GM12878 (cell line): ENCODE measurements around the gene PTPRD. TPM values are rescaled to one million over a fixed set of nuclear protein-coding genes. Genes with fewer than 3 reads are reported as not detected.
A peak's percentile ranks its signal among the peaks of the same experiment; 100 is the strongest.

ENCODE experiments used
- ATAC-seq: fragments of 200-7000 bp; cut with Tn5 transposase; 3 replicates; pipeline ENCODE4 v1.9.1; 2020; ENCODE audit warnings: mild to moderate bottlenecking, moderate library complexity
- BruUV-seq: library from RNA; stranded (reverse); fragments of 400-500 nt; replicated peaks from 2 replicates; lab custom pipeline; 2021; lab: Mats Ljungman, UMichigan
- CTCF ChIA-PET: fragments of 300-600 bp; sonication (Branson Sonifier 250); formaldehyde crosslinking; extraction: SDS; loops from one replicate; lab custom pipeline; 2021; ENCODE audit warnings: inconsistent platforms; lab: Yijun Ruan, JAX
- POLR2A ChIA-PET: fragments of 350-600 bp; formaldehyde crosslinking; extraction: SDS; loops from one replicate; lab custom pipeline; 2021; ENCODE audit warnings: inconsistent platforms; lab: Charles Lee
- RAD21 ChIA-PET: fragments of 300-600 bp; sonication (Branson Sonifier 250); formaldehyde crosslinking; loops from one replicate; lab custom pipeline; 2023; ENCODE audit warnings: antibody characterized with exemption; ENCODE audit not compliant: unreplicated experiment; lab: Charles Lee
- SMC1A ChIA-PET: fragments of 300-600 bp; sonication (Branson Sonifier 250); formaldehyde crosslinking; loops from one replicate; lab custom pipeline; 2023; ENCODE audit not compliant: unreplicated experiment, uncharacterized antibody; lab: Charles Lee
- DNase-seq: peaks from one replicate; pipeline ENCODE4 v3.0.0-alpha.2; 2011; ENCODE audit warnings: low read depth, low spot score
- FAIRE-seq: peaks from 3 replicates; lab custom pipeline; 2011; peaks lifted over from hg19 to GRCh38; lab: Jason Lieb, UNC
- H2AFZ ChIP-seq: 2 replicates; pipeline ENCODE4 v1.6.0; 2011; ENCODE audit warnings: low read depth, low read length, control low read depth; ENCODE audit not compliant: control insufficient read depth
- H3K27ac ChIP-seq: 2 replicates; pipeline ENCODE4 v1.5.1; 2011; ENCODE audit warnings: control low read depth; ENCODE audit not compliant: control insufficient read depth, insufficient read depth
- H3K27me3 ChIP-seq, 2 experiments: replicated peaks in 1 of 2; 2 replicates each; pipeline versions ENCODE4 v1.6.0 to v1.6.1; 2011; ENCODE audit warnings: low read length in 1 of 2; ENCODE audit not compliant: control insufficient read depth in 2 of 2, insufficient read depth in 2 of 2
- H3K36me3 ChIP-seq, 2 experiments: 2 replicates each; pipeline ENCODE4 v1.5.1; 2011; ENCODE audit warnings: low read length in 1 of 2; ENCODE audit not compliant: control insufficient read depth in 2 of 2, insufficient read depth in 2 of 2
- H3K4me1 ChIP-seq: 2 replicates; pipeline ENCODE4 v1.6.1; 2011; ENCODE audit warnings: mild to moderate bottlenecking, low read length, moderate library complexity, mixed read lengths; ENCODE audit not compliant: control insufficient read depth, insufficient read depth
- H3K4me2 ChIP-seq: 2 replicates; pipeline ENCODE4 v1.6.0; 2011; ENCODE audit warnings: control low read depth; ENCODE audit not compliant: control insufficient read depth, insufficient read depth
- H3K4me3 ChIP-seq: fragments of 200-600 bp; sonication (generic); 2 replicates; pipeline ENCODE4 v1.5.1; 2016
- H3K79me2 ChIP-seq: 2 replicates; pipeline ENCODE4 v1.6.0; 2011; ENCODE audit warnings: low read length; ENCODE audit not compliant: control insufficient read depth, insufficient read depth
- H3K9ac ChIP-seq: 2 replicates; pipeline ENCODE4 v1.8.0; 2011; ENCODE audit warnings: low read length, control low read depth, mixed read lengths; ENCODE audit not compliant: control insufficient read depth, insufficient read depth
- H3K9me3 ChIP-seq: replicated peaks from 3 replicates; pipeline ENCODE4 v1.5.1; 2011; ENCODE audit warnings: mild to moderate bottlenecking, low read length; ENCODE audit not compliant: control insufficient read depth, insufficient read depth
- H4K20me1 ChIP-seq: 2 replicates; pipeline ENCODE4 v1.6.0; 2011; ENCODE audit not compliant: control insufficient read depth, insufficient read depth
- CHD2 ChIP-seq: IDR thresholded peaks from 2 replicates; pipeline ENCODE4 v1.6.1; 2011; ENCODE audit warnings: low read depth, low read length, improper control_type of control experiment, borderline replicate concordance
- CREM ChIP-seq: IDR thresholded peaks from 2 replicates; pipeline ENCODE4 v1.6.1; 2014; ENCODE audit warnings: antibody characterized with exemption, low read depth
- EZH2 ChIP-seq: IDR thresholded peaks from 2 replicates; pipeline ENCODE4 v1.6.1; 2012; ENCODE audit warnings: low read depth, mild to moderate bottlenecking, control low read depth, inconsistent platforms, low read length, borderline replicate concordance; ENCODE audit not compliant: control insufficient read depth
- GABPA ChIP-seq: IDR thresholded peaks from 2 replicates; pipeline ENCODE4 v1.6.1; 2014; ENCODE audit warnings: antibody characterized with exemption, low read depth, mild to moderate bottlenecking, inconsistent platforms
- IRF4 ChIP-seq: IDR thresholded peaks from 2 replicates; pipeline ENCODE4 v1.6.1; 2011; ENCODE audit warnings: low read depth, low read length
- JUND ChIP-seq: IDR thresholded peaks from 2 replicates; pipeline ENCODE4 v1.6.1; 2012; ENCODE audit warnings: low read depth, mild to moderate bottlenecking, low read length, improper control_type of control experiment, moderate library complexity
- KDM1A ChIP-seq: fragments of 200-600 bp; sonication (generic); IDR thresholded peaks from 2 replicates; pipeline ENCODE4 v1.6.1; 2016; ENCODE audit warnings: borderline replicate concordance
- NR2C1 ChIP-seq: fragments of 450-650 bp; IDR thresholded peaks from 2 replicates; pipeline ENCODE4 v1.6.1; 2017; ENCODE audit warnings: antibody characterized with exemption, mild to moderate bottlenecking, moderate library complexity
- REST ChIP-seq: IDR thresholded peaks from 2 replicates; pipeline ENCODE4 v1.6.1; 2012; ENCODE audit warnings: mild to moderate bottlenecking, low read depth, low read length
- SPI1 ChIP-seq: IDR thresholded peaks from 2 replicates; pipeline ENCODE4 v1.6.1; 2011; ENCODE audit warnings: low read depth, mild to moderate bottlenecking, low read length, moderate library complexity, borderline replicate concordance; ENCODE audit not compliant: insufficient read depth
- STAT1 ChIP-seq: fragments of 450-650 bp; conservative IDR thresholded peaks from 2 replicates; pipeline ENCODE4 v1.6.1; 2014; ENCODE audit warnings: antibody characterized with exemption, mild to moderate bottlenecking
- WGBS: methylation state at CpG from one replicate; pipeline ENCODE4 v1.1.6; 2016; ENCODE audit warnings: low lambda C conversion rate; ENCODE audit not compliant: insufficient replicate concordance, insufficient coverage; ENCODE audit errors: missing lambda C conversion rate; 5-methylcytosine and 5-hydroxymethylcytosine counted together
- in situ Hi-C: fragments of 300-500 bp; cut with MboI; formaldehyde crosslinking; loops from 9 replicates; pipeline ENCODE4 v1.14.3; 2018; ENCODE audit warnings: mixed read lengths
- intact Hi-C: fragments of 100-400 bp; cut with micrococcal nuclease; formaldehyde crosslinking; loops from one replicate; pipeline ENCODE4 v1.14.2; 2022; ENCODE audit not compliant: unreplicated experiment
- polyA plus RNA-seq, 11 experiments: library from polyadenylated mRNA; depleted of rRNA in 4 of 11; unstranded in 6 of 11; stranded (reverse) in 5 of 11; fragments of >200 nt; fragmentation: Nextera tagmentation in 4 of 11; fragmentation: Illumina TruSeq in 1 of 11; extraction: Ambion mirVana in 4 of 11; extraction: Trizol in 1 of 11; gene quantifications; 1 replicate in 1 of 11; 2 replicates in 10 of 11; pipeline versions ENCODE4 v1.2.1 to v1.2.3, GENCODE V29; 2011 to 2016; ENCODE audit warnings: inconsistent platforms in 2 of 11, missing spikeins in 2 of 11, low read depth in 1 of 11
- total RNA-seq, 4 experiments: library from RNA; depleted of rRNA in 3 of 4; stranded (reverse); fragments of >200 nt in 3 of 4; fragmentation: Illumina TruSeq in 1 of 4; extraction: Trizol in 1 of 4; gene quantifications; 2 replicates each; pipeline versions ENCODE4 v1.2.1 to v1.2.3, GENCODE V29; 2013 to 2021

PTPRD gene
- total and polyA plus RNA-seq, 10 of the 15 experiments (the other 5 are each of a cell fraction or from before 2014, with no cell fraction given): under 0.01 to 0.05 (median 0.01) TPM; not detected in 7

GRCh38 chr9:9387511-9388115 is 1225.2 kb downstream of the PTPRD start:
- intact Hi-C loops: no loop called here
- H3K9me3 ChIP-seq: no peaks in the 10 kb centered on the region
- no peaks in the 10 kb centered on the region for H4K20me1 ChIP-seq
- no peaks in the 10 kb centered on the region for H3K79me2 ChIP-seq
- H3K9ac ChIP-seq: no peak overlapping the region
- no peak overlapping the region for H2AFZ ChIP-seq
- POLR2A ChIA-PET: no interaction called here
- CTCF ChIA-PET: interaction anchor here (2.1 kb wide), 1 partner anchor 10 kb away, joined by 5 read pairs; no protein-coding TSS in a partner anchor
- BruUV-seq: no TSS peak
- WGBS: 25% methylated on average over 3 of the region's 3 CpGs
- ATAC-seq: peak; percentile 85
- TF ChIP-seq NR2C1 (no peak), CHD2 (no peak), KDM1A (no peak), GABPA (no peak), IRF4 (no peak), EZH2 (no peak), SPI1 (no peak), STAT1 (no peak)
- H3K4me3 ChIP-seq: no peak overlapping the region
- no peak overlapping the region for H3K4me2 ChIP-seq
- H3K27me3 ChIP-seq: no peaks in the 10 kb centered on the region
- in situ Hi-C loops: no loop called here
- H3K36me3 ChIP-seq: no peaks in the 10 kb centered on the region
- DNase-seq: no peak
- no peaks in the 10 kb centered on the region for H3K4me1 ChIP-seq
- no peak overlapping the region for H3K27ac ChIP-seq
- SMC1A ChIA-PET: no interaction called here
- FAIRE-seq: no peak
- RAD21 ChIA-PET: no interaction called here

GRCh38 chr9:9362332-9362731 is 1250.5 kb downstream of the PTPRD start:
- 0% methylated on average over 2 of the region's 2 CpGs for WGBS
- Histone ChIP-seq H3K4me2 (no peak overlapping the region), H3K27ac (no peak overlapping the region), H3K36me3 (no peaks in the 10 kb centered on the region), H3K4me3 (no peak overlapping the region), H2AFZ (no peak overlapping the region), H4K20me1 (no peaks in the 10 kb centered on the region), H3K27me3 (no peaks in the 10 kb centered on the region), H3K9me3 (no peaks in the 10 kb centered on the region), H3K4me1 (no peaks in the 10 kb centered on the region), H3K79me2 (no peaks in the 10 kb centered on the region), H3K9ac (no peak overlapping the region)
- intact Hi-C loops (no loop called here), in situ Hi-C loops (no loop called here)
- ChIA-PET RAD21 (no interaction called here), SMC1A (no interaction called here), POLR2A (no interaction called here), CTCF (interaction anchor here (0.5 kb wide), 1 partner anchor 10 kb away, joined by 3 read pairs; no protein-coding TSS in a partner anchor)
- FAIRE-seq: no peak
- no peak for DNase-seq
- no peak for ATAC-seq
- BruUV-seq: no TSS peak
- TF ChIP-seq JUND (no peak), IRF4 (no peak), CREM (no peak), REST (no peak)
